B cell (primary cell): Measurements from ENCODE around the gene DNPH1. TPM values are rescaled to one million over a fixed set of nuclear protein-coding genes. Genes with fewer than 3 reads are reported as not detected.
A peak's percentile ranks its signal among the peaks of the same experiment; 100 is the strongest.

Source experiments
- ATAC-seq: fragments of 200-7000 bp; cut with Tn5 transposase; one replicate; pipeline ENCODE4 v1.10.0; 2021; ENCODE audit warnings: low read depth, mild to moderate bottlenecking, moderate number of reproducible peaks, moderate library complexity
- CTCF ChIA-PET: fragments of 350-600 bp; sonication (Branson Sonifier 250); formaldehyde crosslinking; loops from one replicate; lab custom pipeline; 2021; ENCODE audit warnings: antibody characterized with exemption, inconsistent platforms; lab: Charles Lee
- POLR2A ChIA-PET: fragments of 350-600 bp; sonication (Branson Sonifier 250); formaldehyde crosslinking; loops from one replicate; lab custom pipeline; 2021; ENCODE audit warnings: antibody characterized with exemption; lab: Charles Lee
- DNase-seq: peaks from one replicate; pipeline ENCODE4 v3.0.0; 2013
- H2AFZ ChIP-seq: 2 replicates; pipeline ENCODE4 v1.6.1; 2012; ENCODE audit warnings: mild to moderate bottlenecking, low read depth, low read length; ENCODE audit not compliant: insufficient read depth, poor library complexity, severe bottlenecking
- H3K27ac ChIP-seq, 2 donors: 1 replicate in 1 of 2; 2 replicates in 1 of 2; pipeline ENCODE4 v1.5.1; 2012 to 2013; ENCODE audit warnings: low read length in 2 of 2, mild to moderate bottlenecking in 2 of 2, moderate library complexity in 1 of 2
- H3K27me3 ChIP-seq, 4 experiments: fragments of 200-600 bp in 1 of 4; sonication (generic) in 1 of 4; replicated peaks in 1 of 4; 1 replicate in 2 of 4; 2 replicates in 2 of 4; pipeline versions ENCODE4 v1.6.1 to v1.7.0; 2013 to 2016; ENCODE audit warnings: low read length in 3 of 4, mild to moderate bottlenecking in 2 of 4, mixed read lengths in 1 of 4, moderate library complexity in 1 of 4; ENCODE audit not compliant: insufficient read depth in 4 of 4, control insufficient read depth in 3 of 4; ENCODE audit errors: control extremely low read depth in 1 of 4
- H3K36me3 ChIP-seq, 2 experiments: replicated peaks in 1 of 2; 1 replicate in 1 of 2; 2 replicates in 1 of 2; pipeline versions ENCODE4 v1.6.1 to v1.7.1; 2013; ENCODE audit warnings: low read length in 1 of 2; ENCODE audit not compliant: insufficient read depth in 2 of 2, control insufficient read depth in 1 of 2; ENCODE audit errors: control extremely low read depth in 1 of 2, extremely low read depth in 1 of 2
- H3K4me1 ChIP-seq, 2 donors: fragments of 200-600 bp in 1 of 2; sonication (generic) in 1 of 2; 1 replicate in 1 of 2; 2 replicates in 1 of 2; pipeline versions ENCODE4 v1.5.1 to v1.6.1; 2013 to 2017; ENCODE audit warnings: low read length in 2 of 2; ENCODE audit not compliant: control insufficient read depth in 2 of 2, insufficient read depth in 2 of 2
- H3K4me2 ChIP-seq: replicated peaks from 2 replicates; pipeline ENCODE3; 2012; ENCODE audit warnings: mild to moderate bottlenecking, low read depth, low read length; ENCODE audit not compliant: poor library complexity, severe bottlenecking
- H3K4me3 ChIP-seq, 5 experiments: fragments of 200-600 bp in 1 of 5; sonication (generic) in 1 of 5; 1 replicate in 3 of 5; 2 replicates in 2 of 5; pipeline versions ENCODE4 v1.5.1 to v1.7.0; 2011 to 2016; ENCODE audit warnings: low read length in 4 of 5, mild to moderate bottlenecking in 4 of 5, low read depth in 2 of 5, control low read depth in 1 of 5, moderate library complexity in 1 of 5; ENCODE audit not compliant: insufficient read depth in 1 of 5; ENCODE audit errors: control extremely low read depth in 1 of 5, extremely low read depth in 1 of 5
- H3K79me2 ChIP-seq: fragments of 200-600 bp; sonication (generic); one replicate; pipeline ENCODE4 v1.6.0; 2016; ENCODE audit warnings: low read length; ENCODE audit not compliant: control insufficient read depth, insufficient read depth
- H3K9ac ChIP-seq: fragments of 200-600 bp; sonication (generic); 2 replicates; pipeline ENCODE4 v1.6.1; 2017; ENCODE audit warnings: mild to moderate bottlenecking, low read length, moderate library complexity
- H3K9me3 ChIP-seq, 3 donors: one replicate each; pipeline versions ENCODE4 v1.6.1 to v1.7.1; 2013; ENCODE audit warnings: low read length in 2 of 3; ENCODE audit not compliant: control insufficient read depth in 2 of 3, insufficient read depth in 1 of 3; ENCODE audit errors: control extremely low read depth in 1 of 3
- H4K20me1 ChIP-seq: 2 replicates; pipeline ENCODE4 v1.6.0; 2012; ENCODE audit warnings: mild to moderate bottlenecking, low read length; ENCODE audit not compliant: insufficient read depth, control insufficient read depth, poor library complexity, severe bottlenecking
- H3K27ac Mint-ChIP-seq: one replicate; pipeline ENCODE4 v1.8.0; 2021; ENCODE audit warnings: mixed read lengths
- H3K27me3 Mint-ChIP-seq: one replicate; pipeline ENCODE4 v1.8.0; 2021; ENCODE audit warnings: mixed read lengths
- H3K4me1 Mint-ChIP-seq: one replicate; pipeline ENCODE4 v1.8.0; 2021; ENCODE audit warnings: mixed read lengths
- H3K4me3 Mint-ChIP-seq: one replicate; pipeline ENCODE4 v1.8.0; 2021; ENCODE audit warnings: mixed read lengths
- H3K9me3 Mint-ChIP-seq: one replicate; pipeline ENCODE4 v1.8.0; 2022; ENCODE audit warnings: mixed read lengths; ENCODE audit not compliant: insufficient read depth
- EZH2 ChIP-seq: IDR thresholded peaks from 2 replicates; pipeline ENCODE4 v1.6.1; 2012; ENCODE audit warnings: borderline replicate concordance, low read depth, mild to moderate bottlenecking, moderate library complexity, low read length; ENCODE audit not compliant: insufficient read depth, poor library complexity, severe bottlenecking
- WGBS: methylation state at CpG from one replicate; pipeline ENCODE4 v1.1.5; 2013; ENCODE audit warnings: missing lambda C conversion rate; ENCODE audit not compliant: insufficient coverage; 5-methylcytosine and 5-hydroxymethylcytosine counted together
- intact Hi-C: fragments of 100-400 bp; cut with micrococcal nuclease; formaldehyde crosslinking; loops from one replicate; pipeline ENCODE4 v1.10.0; 2022
- polyA plus RNA-seq: library from polyadenylated mRNA; depleted of rRNA; stranded (reverse); fragments of >200 nt; gene quantifications from 2 replicates; pipeline ENCODE4 v1.2.3, GENCODE V29; 2012
- total RNA-seq, 2 donors: library from RNA; stranded (reverse); fragments of 120-200 nt in 1 of 2; gene quantifications; 1 replicate in 1 of 2; 2 replicates in 1 of 2; pipeline versions ENCODE4 v1.2.3 to v1.2.4, GENCODE V29; 2013 to 2022
- TF ChIP-seq, protein P1 (sequence below): fragments of 200-600 bp; IDR thresholded peaks from one replicate; pipeline ENCODE4 v1.8.0; 2022; ENCODE audit warnings: antibody characterized with exemption, mild to moderate bottlenecking

DNPH1 gene
- total and polyA plus RNA-seq, 2 donors (not counting 1 experiment from before 2014, with no cell fraction given), result 29.0 to 52.8 TPM

- Histone ChIP-seq H3K27me3 (peaks cover 0 to under 1% (median 0%) of the 10 kb centered on the region in 4 experiments), H3K4me1 (no peaks in the 10 kb centered on the region), H3K9ac (no peak overlapping the region), H3K9me3 (peaks cover 0 to 4% (median 0%) of the 10 kb centered on the region in 3 donors), H3K27ac (no peak overlapping the region), H3K4me3 (no peak overlapping the region), H3K36me3 (no peaks in the 10 kb centered on the region), H2AFZ (no peak overlapping the region), H3K79me2 (no peaks in the 10 kb centered on the region), H3K4me2 (no peak overlapping the region), H4K20me1 (no peaks in the 10 kb centered on the region)
- Mint-ChIP-seq H3K27ac (no peak overlapping the region), H3K27me3 (peaks cover 4% of the 10 kb centered on the region), H3K4me3 (no peak overlapping the region), H3K9me3 (no peaks in the 10 kb centered on the region), H3K4me1 (peaks cover 8% of the 10 kb centered on the region)
- ATAC-seq (peak; percentile 98), DNase-seq (peak; percentile 84)
- POLR2A ChIA-PET, result interaction anchor here (0.5 to 0.9 kb wide), 2 partner anchors 81 to 1143 kb away, joined by 3 to 4 read pairs; no protein-coding TSS in a partner anchor
- 47% methylated on average over 9 of the region's 12 CpGs for WGBS
- no peak for TF ChIP-seq EZH2
- TF ChIP-seq, protein P1, sequence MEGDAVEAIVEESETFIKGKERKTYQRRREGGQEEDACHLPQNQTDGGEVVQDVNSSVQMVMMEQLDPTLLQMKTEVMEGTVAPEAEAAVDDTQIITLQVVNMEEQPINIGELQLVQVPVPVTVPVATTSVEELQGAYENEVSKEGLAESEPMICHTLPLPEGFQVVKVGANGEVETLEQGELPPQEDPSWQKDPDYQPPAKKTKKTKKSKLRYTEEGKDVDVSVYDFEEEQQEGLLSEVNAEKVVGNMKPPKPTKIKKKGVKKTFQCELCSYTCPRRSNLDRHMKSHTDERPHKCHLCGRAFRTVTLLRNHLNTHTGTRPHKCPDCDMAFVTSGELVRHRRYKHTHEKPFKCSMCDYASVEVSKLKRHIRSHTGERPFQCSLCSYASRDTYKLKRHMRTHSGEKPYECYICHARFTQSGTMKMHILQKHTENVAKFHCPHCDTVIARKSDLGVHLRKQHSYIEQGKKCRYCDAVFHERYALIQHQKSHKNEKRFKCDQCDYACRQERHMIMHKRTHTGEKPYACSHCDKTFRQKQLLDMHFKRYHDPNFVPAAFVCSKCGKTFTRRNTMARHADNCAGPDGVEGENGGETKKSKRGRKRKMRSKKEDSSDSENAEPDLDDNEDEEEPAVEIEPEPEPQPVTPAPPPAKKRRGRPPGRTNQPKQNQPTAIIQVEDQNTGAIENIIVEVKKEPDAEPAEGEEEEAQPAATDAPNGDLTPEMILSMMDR, result peak; percentile 84
- CTCF ChIA-PET, result interaction anchor here (0.6 to 6.6 kb wide), 25 partner anchors 9 to 254 kb away, joined by 3 to 73 read pairs (median 5); partner anchors contain the start of genes CRIP3 and POLR1C
- intact Hi-C loops, result loop anchor here (1.0 kb wide), 4 partner anchors 71 to 243 kb away; no protein-coding TSS in a partner anchor
Observed at GRCh38 chr6:43263314-43264178, 34.3 kb upstream of the DNPH1 start.
